SW 1271 (cell line): ENCODE measurements around the gene ABLIM2.

Experiments used
- DNase-seq, 2 experiments: peaks; one replicate each; lab custom pipeline; 2025; lab: John Stamatoyannopoulos, UW

ABLIM2 gene

GRCh38 chr4:8044244-8044643 is 114.4 kb downstream of the ABLIM2 start:
- no peak for DNase-seq

- no peak for DNase-seq
These were observed 115.0 kb downstream of the ABLIM2 start for GRCh38 chr4:8043596-8043995.

- no peak for DNase-seq
These were observed 116.7 kb downstream of the ABLIM2 start for GRCh38 chr4:8041868-8042267.

- DNase-seq: no peak
These were observed 117.4 kb downstream of the ABLIM2 start for GRCh38 chr4:8041172-8041571.

GRCh38 chr4:8040607-8041006 is 118.0 kb downstream of the ABLIM2 start:
- no peak for DNase-seq

GRCh38 chr4:8039853-8040252 is 118.8 kb downstream of the ABLIM2 start:
- no peak for DNase-seq

GRCh38 chr4:8039290-8039689 is 119.3 kb downstream of the ABLIM2 start:
- DNase-seq: no peak

GRCh38 chr4:8038719-8039251 is 119.8 kb downstream of the ABLIM2 start:
- DNase-seq: no peak

- no peak for DNase-seq
These were observed 120.5 kb downstream of the ABLIM2 start for GRCh38 chr4:8038083-8038482.

- no peak for DNase-seq
These were observed 121.4 kb downstream of the ABLIM2 start for GRCh38 chr4:8037150-8037769.

GRCh38 chr4:8035371-8035780 is 123.2 kb downstream of the ABLIM2 start:
- no peak for DNase-seq

GRCh38 chr4:8033829-8034528 is 124.6 kb downstream of the ABLIM2 start:
- no peak for DNase-seq

GRCh38 chr4:8033067-8033755 is 125.4 kb downstream of the ABLIM2 start:
- no peak for DNase-seq

- no peak for DNase-seq
These were observed 126.2 kb downstream of the ABLIM2 start for GRCh38 chr4:8032381-8032780.

GRCh38 chr4:8030121-8030781 is 128.4 kb downstream of the ABLIM2 start:
- no peak for DNase-seq

- DNase-seq: no peak
These were observed 128.9 kb downstream of the ABLIM2 start for GRCh38 chr4:8029689-8030088.

GRCh38 chr4:8028884-8029568 is 129.6 kb downstream of the ABLIM2 start:
- no peak for DNase-seq

GRCh38 chr4:8028368-8028767 is 130.2 kb downstream of the ABLIM2 start:
- no peak for DNase-seq

- DNase-seq: no peak
These were observed 132.2 kb downstream of the ABLIM2 start for GRCh38 chr4:8026453-8026852.

GRCh38 chr4:8025668-8026067 is 132.9 kb downstream of the ABLIM2 start:
- DNase-seq: no peak

GRCh38 chr4:8024073-8024786 is 134.4 kb downstream of the ABLIM2 start:
- DNase-seq: no peak
